Right lobe of liver (tissue), 4 donors: ENCODE data around the gene ZNF341.

Source experiments
- POLR2A ChIP-seq: fragments of 450-650 bp; IDR thresholded peaks from one replicate; pipeline ENCODE4 v1.6.1; 2017; ENCODE audit warnings: antibody characterized with exemption, mild to moderate bottlenecking
- TF ChIP-seq, protein P1 (sequence below), 4 donors: fragments of 200-600 bp in 3 of 4; fragments of 450-650 bp in 1 of 4; IDR thresholded peaks; one replicate each; pipeline versions ENCODE4 v1.5.1 to v1.8.0; 2016 to 2022; ENCODE audit warnings: antibody characterized with exemption in 4 of 4, mild to moderate bottlenecking in 2 of 4
- donor health status: DM: no; HTN: no; CAD: no.
- donor health status: DM: no; HTN: no; CAD: no.
- donor health status: DM: no; HTN: yes; CAD: no.

DNA sequence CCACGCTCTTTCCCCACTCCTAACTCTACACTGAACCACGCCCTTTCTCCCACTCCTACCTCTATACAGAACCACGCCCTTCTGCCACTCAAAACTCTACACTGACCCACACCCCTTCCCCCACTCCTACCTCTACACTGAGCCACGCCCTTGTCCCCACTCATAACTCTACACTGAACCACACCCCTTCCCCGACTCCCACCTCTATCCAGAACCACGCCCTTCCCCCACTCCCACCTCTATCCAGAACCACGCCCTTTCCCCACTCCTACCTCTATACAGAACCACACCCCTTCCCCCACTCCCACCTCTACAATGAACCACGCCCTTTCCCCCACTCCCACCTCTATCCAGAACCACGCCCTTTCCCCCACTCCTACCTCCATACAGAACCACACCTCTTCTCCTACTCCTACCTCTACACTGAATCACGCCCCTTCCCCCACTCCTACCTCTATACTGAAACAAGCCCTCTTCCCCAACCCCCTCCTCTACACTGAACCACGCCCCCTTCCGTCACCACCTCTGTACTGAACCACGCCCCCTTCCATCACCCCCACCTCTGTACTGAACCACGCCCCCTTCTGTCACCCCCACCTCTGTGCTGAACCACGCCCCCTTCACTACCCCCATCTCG lies 21.8 kb upstream of the ZNF341 start:
- no peak for TF ChIP-seq POLR2A
- TF ChIP-seq, protein P1, sequence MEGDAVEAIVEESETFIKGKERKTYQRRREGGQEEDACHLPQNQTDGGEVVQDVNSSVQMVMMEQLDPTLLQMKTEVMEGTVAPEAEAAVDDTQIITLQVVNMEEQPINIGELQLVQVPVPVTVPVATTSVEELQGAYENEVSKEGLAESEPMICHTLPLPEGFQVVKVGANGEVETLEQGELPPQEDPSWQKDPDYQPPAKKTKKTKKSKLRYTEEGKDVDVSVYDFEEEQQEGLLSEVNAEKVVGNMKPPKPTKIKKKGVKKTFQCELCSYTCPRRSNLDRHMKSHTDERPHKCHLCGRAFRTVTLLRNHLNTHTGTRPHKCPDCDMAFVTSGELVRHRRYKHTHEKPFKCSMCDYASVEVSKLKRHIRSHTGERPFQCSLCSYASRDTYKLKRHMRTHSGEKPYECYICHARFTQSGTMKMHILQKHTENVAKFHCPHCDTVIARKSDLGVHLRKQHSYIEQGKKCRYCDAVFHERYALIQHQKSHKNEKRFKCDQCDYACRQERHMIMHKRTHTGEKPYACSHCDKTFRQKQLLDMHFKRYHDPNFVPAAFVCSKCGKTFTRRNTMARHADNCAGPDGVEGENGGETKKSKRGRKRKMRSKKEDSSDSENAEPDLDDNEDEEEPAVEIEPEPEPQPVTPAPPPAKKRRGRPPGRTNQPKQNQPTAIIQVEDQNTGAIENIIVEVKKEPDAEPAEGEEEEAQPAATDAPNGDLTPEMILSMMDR (IDR thresholded peaks at IDR 0.05): no peak
